Neuron (in vitro differentiated cells): ENCODE results near the gene KRTAP9-4.
"Not testable (repeated sequence)": the region's sequence is repeated elsewhere in the genome, so short reads cannot be mapped to it uniquely, and the experiment has no call there.

ENCODE experiments used
- H2AFZ ChIP-seq: one replicate; pipeline ENCODE4 v1.6.1; 2013; ENCODE audit warnings: low read depth, mild to moderate bottlenecking, inconsistent platforms, low read length, moderate library complexity
- H3K27me3 ChIP-seq: one replicate; pipeline ENCODE4 v1.6.1; 2013; ENCODE audit warnings: low read length; ENCODE audit not compliant: insufficient read depth
- H3K36me3 ChIP-seq: one replicate; pipeline ENCODE4 v1.6.1; 2013; ENCODE audit warnings: low read length; ENCODE audit not compliant: insufficient read depth
- H3K4me1 ChIP-seq: one replicate; pipeline ENCODE4 v1.6.1; 2013; ENCODE audit warnings: low read length; ENCODE audit not compliant: insufficient read depth
- H3K4me3 ChIP-seq: 2 replicates; pipeline ENCODE4 v1.5.1; 2013; ENCODE audit warnings: mild to moderate bottlenecking, low read length, moderate library complexity
- H3K9me3 ChIP-seq: one replicate; pipeline ENCODE4 v1.6.1; 2013; ENCODE audit warnings: low read length

The KRTAP9-4 gene

DNA sequence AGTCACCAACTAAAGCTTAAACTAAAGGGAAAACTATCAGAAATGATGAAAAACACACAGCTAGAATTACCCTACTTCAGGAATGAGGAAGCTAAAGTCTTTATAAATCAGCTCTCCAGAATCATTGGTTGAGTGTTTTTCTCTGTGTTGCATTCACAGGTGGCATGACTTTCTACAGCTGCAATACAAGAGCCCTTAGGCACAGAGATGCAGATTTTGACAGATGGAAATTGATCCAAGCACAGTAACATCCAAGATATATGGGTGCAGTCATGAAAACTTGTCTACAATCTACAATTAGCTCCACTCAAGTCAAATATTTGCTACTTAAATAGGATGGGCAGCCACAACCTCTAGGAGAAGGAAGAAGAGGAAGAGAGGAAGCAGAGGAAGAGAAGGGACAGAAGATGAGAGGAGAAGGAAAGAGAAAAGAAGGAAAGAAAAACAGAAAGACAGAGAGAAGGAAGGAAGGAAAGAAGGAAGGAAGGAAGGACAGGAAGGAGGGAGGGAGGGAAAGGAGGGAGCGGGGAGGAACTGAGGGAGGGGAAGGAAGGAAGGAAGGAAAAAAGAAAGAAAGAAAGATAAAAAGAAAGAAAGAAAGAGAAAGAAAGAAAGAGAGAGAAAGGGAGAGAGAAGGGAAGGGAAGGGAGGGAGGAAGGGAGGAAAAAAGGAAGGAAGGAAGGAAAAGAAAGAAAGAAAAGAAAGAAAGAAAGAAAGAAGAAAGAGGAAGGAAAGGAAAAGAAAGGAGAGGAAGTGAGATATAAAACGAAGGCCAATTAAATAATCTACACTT, 2.3 kb upstream of the KRTAP9-4 start:
- not testable (repeated sequence) for H3K4me3 ChIP-seq, H2AFZ ChIP-seq, H3K36me3 ChIP-seq, H3K27me3 ChIP-seq, H3K4me1 ChIP-seq, H3K9me3 ChIP-seq

GRCh38 chr17:41251261-41251660, 1.8 kb downstream of the KRTAP9-4 start:
- H3K27me3 ChIP-seq: no peaks in the 10 kb centered on the region

GRCh38 chr17:41254861-41255260, 5.4 kb downstream of the KRTAP9-4 start:
- Histone ChIP-seq H3K4me3 (no peak overlapping the region), H2AFZ (no peak overlapping the region), H3K27me3 (no peaks in the 10 kb centered on the region), H3K9me3 (no peaks in the 10 kb centered on the region), H3K36me3 (no peaks in the 10 kb centered on the region), H3K4me1 (no peaks in the 10 kb centered on the region)

More at GRCh38 chr17:41251261-41251660, 1.8 kb downstream of the KRTAP9-4 start:
- H3K36me3 ChIP-seq: no peaks in the 10 kb centered on the region
- H3K4me1 ChIP-seq: no peaks in the 10 kb centered on the region
- no peak overlapping the region for H3K4me3 ChIP-seq
- no peaks in the 10 kb centered on the region for H3K9me3 ChIP-seq
- H2AFZ ChIP-seq: no peak overlapping the region

DNA sequence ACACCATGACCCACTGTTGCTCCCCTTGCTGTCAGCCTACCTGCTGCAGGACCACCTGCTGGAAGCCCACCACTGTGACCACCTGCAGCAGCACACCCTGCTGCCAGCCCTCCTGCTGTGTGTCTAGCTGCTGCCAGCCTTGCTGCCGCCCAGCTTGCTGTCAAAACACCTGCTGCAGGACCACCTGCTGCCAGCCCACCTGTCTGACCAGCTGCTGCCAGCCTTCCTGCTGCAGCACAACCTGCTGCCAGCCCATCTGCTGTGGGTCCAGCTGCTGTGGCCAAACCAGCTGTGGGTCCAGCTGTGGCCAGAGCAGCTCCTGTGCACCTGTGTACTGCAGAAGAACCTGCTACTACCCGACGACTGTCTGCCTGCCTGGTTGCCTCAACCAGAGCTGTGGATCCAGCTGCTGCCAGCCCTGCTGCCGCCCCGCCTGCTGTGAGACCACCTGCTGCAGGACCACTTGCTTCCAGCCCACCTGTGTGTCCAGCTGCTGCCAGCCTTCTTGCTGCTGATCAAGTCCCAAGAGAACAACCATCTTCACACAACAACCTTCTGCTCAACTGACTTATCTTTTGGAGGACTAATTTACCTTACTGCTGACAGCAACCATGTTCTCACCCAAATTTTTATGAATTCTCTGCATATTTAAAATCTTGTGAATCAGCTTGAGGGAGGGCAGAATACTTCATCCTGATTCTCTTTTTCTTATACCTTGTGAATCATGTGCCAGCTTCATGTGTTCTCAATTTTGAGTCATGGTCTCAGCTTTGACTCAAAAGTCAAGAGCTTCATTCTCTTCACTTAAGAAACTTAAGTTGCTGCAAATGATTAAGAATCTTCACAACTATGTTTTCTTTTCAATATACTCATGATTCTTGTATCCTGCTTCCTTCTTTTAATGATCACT, 6.1 kb downstream of the KRTAP9-4 start, which contains the start of gene KRTAP9-9:
Gene KRTAP9-9, plus strand, starts transcription at position 4 of the 910 bp plus-strand sequence.
- not testable (repeated sequence) for H2AFZ ChIP-seq, H3K36me3 ChIP-seq, H3K27me3 ChIP-seq, H3K4me1 ChIP-seq, H3K9me3 ChIP-seq, H3K4me3 ChIP-seq

- Histone ChIP-seq H2AFZ (no peak overlapping the region), H3K27me3 (no peaks in the 10 kb centered on the region), H3K9me3 (no peaks in the 10 kb centered on the region), H3K36me3 (no peaks in the 10 kb centered on the region), H3K4me1 (no peaks in the 10 kb centered on the region), H3K4me3 (no peak overlapping the region)
Measured at GRCh38 chr17:41256291-41256685, 6.8 kb downstream of the KRTAP9-4 start.

DNA sequence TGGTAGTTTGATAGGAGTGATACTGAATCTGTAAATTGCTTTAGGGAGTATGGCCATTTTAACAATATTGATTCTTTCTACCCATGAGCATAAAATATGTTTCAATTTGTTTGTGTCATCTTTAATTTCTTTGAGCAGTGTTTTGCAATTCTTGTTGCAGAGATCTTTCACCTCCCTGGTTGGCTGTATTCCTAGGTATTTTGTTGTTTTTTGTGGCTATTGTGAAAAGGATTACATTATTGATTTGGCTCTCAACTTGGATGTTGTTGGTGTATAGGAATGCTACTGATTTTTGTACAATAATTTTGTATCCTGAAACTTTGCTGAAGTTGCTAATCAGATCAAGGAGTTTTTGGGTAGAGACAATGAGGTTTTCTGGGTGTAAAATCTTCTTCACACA, 8.9 kb downstream of the KRTAP9-4 start:
- Histone ChIP-seq H3K9me3 (no peaks in the 10 kb centered on the region), H3K4me3 (no peak overlapping the region), H3K36me3 (no peaks in the 10 kb centered on the region), H3K4me1 (no peaks in the 10 kb centered on the region), H3K27me3 (no peaks in the 10 kb centered on the region), H2AFZ (no peak overlapping the region)

DNA sequence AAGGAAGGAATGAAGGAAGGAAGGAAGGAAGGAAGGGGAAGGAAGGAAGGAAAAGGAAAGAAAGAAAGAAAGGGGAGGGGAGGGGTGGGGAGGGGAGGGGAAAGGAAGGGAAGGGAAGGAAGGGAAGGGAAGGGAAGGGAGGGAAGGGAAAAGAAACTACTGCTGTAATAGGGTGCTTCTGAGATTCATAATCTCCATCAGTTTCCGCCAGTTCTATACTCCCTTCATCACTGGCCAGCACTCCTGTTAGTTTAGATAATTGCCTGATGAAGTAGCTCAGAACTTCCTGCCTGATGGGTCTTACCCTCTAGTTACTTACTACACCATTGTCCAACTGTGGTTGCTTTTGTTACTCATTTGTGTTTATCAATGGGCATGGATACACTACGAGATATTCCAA, 13.7 kb downstream of the KRTAP9-4 start:
- H3K4me1 ChIP-seq: no peaks in the 10 kb centered on the region
- no peak overlapping the region for H3K4me3 ChIP-seq
- H3K27me3 ChIP-seq: no peaks in the 10 kb centered on the region
- no peak overlapping the region for H2AFZ ChIP-seq
- H3K9me3 ChIP-seq: no peaks in the 10 kb centered on the region
- no peaks in the 10 kb centered on the region for H3K36me3 ChIP-seq

- Histone ChIP-seq H2AFZ (no peak overlapping the region), H3K4me1 (no peaks in the 10 kb centered on the region), H3K9me3 (no peaks in the 10 kb centered on the region), H3K4me3 (no peak overlapping the region), H3K27me3 (no peaks in the 10 kb centered on the region), H3K36me3 (no peaks in the 10 kb centered on the region)
Measured at GRCh38 chr17:41264599-41264998, 15.1 kb downstream of the KRTAP9-4 start.

DNA sequence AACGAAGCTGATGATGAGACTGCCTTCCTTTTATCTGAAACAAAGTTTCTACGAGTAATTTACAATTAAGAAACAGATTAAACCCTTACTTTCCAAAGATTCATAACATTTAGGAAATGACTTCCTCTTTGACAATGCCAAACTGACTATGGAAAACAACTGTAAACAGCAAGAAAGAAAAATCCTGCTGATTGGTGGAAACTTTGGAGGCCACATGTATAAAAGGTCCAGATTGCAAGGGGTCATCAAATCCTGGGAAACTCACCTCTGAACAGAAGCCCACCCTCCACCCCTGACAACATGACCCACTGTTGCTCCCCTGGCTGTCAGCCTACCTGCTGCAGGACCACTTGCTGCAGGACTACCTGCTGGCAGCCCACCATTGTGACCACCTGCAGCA, 15.6 kb downstream of the KRTAP9-4 start, which contains the start of gene KRTAP9-6:
Gene KRTAP9-6, plus strand, starts transcription at position 301 of the 400 bp plus-strand sequence. Its CDS starts 0 bp downstream, at position 301.
- no peak within 1 kb of the TSS for H2AFZ ChIP-seq
- no peaks in the 10 kb centered on the region for H3K9me3 ChIP-seq
- H3K4me3 ChIP-seq: no peak within 1 kb of the TSS
- no peaks in the 10 kb centered on the region for H3K27me3 ChIP-seq
- H3K4me1 ChIP-seq: no peaks in the 10 kb centered on the region
- H3K36me3 ChIP-seq: no peaks in the 10 kb centered on the region

DNA sequence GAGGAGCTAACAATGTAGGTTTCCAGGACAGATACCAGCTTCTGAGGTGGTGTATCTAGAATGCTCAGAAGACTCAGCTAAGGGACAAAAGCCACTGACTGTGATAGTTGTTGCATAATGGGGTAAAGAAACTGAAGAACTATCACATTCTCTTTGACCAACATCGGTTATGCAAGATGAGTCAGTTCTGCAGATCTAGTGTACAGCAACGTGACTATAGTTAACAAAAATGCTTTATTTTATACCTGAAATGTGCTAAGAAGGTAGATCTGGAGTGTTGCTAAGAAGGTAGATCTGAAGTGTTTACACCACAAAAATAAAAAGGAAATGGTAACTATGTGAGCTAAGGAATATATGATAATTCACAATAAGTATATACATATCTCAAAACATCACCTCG, 18.2 kb downstream of the KRTAP9-4 start:
- H3K36me3 ChIP-seq: no peaks in the 10 kb centered on the region
- H3K4me3 ChIP-seq: no peak overlapping the region
- no peaks in the 10 kb centered on the region for H3K27me3 ChIP-seq
- no peak overlapping the region for H2AFZ ChIP-seq
- no peaks in the 10 kb centered on the region for H3K4me1 ChIP-seq
- no peaks in the 10 kb centered on the region for H3K9me3 ChIP-seq

- H2AFZ ChIP-seq, H3K9me3 ChIP-seq, H3K4me3 ChIP-seq, H3K27me3 ChIP-seq, H3K36me3 ChIP-seq, H3K4me1 ChIP-seq: not testable (repeated sequence)
Measured at GRCh38 chr17:41271323-41271722, 21.8 kb downstream of the KRTAP9-4 start.

DNA sequence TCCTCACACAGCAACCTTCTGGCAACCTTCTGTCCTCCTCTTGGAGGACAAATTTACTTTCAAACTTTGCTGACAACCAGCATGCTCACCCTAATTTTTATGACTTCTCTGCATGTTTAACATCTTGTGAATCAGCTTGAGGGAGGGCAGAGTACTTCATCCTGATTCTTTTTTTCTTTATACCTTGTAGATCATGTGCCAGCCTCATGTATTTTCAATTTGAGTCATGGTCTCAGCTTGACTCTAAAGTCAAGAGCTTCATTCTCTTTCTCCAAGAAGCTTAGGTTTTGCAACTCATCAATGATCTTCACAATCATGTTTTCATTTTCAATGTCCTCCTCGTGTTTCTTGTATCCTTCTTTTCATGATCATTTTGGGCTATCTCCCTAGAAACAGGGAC, 22.4 kb downstream of the KRTAP9-4 start:
- Histone ChIP-seq H3K27me3 (no peaks in the 10 kb centered on the region), H3K4me1 (no peaks in the 10 kb centered on the region), H3K36me3 (no peaks in the 10 kb centered on the region), H3K9me3 (no peaks in the 10 kb centered on the region), H3K4me3 (no peak overlapping the region), H2AFZ (no peak overlapping the region)

- not testable (repeated sequence) for H3K27me3 ChIP-seq, H3K9me3 ChIP-seq, H2AFZ ChIP-seq, H3K4me3 ChIP-seq, H3K36me3 ChIP-seq, H3K4me1 ChIP-seq
Measured at GRCh38 chr17:41275648-41276190, 26.2 kb downstream of the KRTAP9-4 start, which contains the start of gene KRTAP9-7. Gene KRTAP9-7 (plus strand): TSS chr17:41275698. CDS start chr17:41275698, 0 bp downstream.
